Liver (tissue), 9 donors: ENCODE measurements around the gene B3GNT5. TPM values are rescaled to one million over a fixed set of nuclear protein-coding genes. Genes with fewer than 3 reads are reported as not detected.

ENCODE experiments used
- DNase-seq: peaks from one replicate; pipeline ENCODE4 v3.0.0-alpha.2; 2017; ENCODE audit warnings: low spot score
- H3K27ac ChIP-seq, 2 donors: one replicate each; pipeline ENCODE4 v1.7.0; 2013; ENCODE audit warnings: inconsistent platforms in 2 of 2, low read length in 2 of 2, control low read depth in 1 of 2, low read depth in 1 of 2, mild to moderate bottlenecking in 1 of 2
- H3K27me3 ChIP-seq, 4 donors: one replicate each; pipeline versions ENCODE4 v1.6.1 to v1.7.0; 2013; ENCODE audit warnings: low read length in 3 of 4, inconsistent platforms in 1 of 4, mild to moderate bottlenecking in 1 of 4, moderate library complexity in 1 of 4; ENCODE audit not compliant: control insufficient read depth in 4 of 4, insufficient read depth in 4 of 4
- H3K36me3 ChIP-seq, 4 donors: one replicate each; pipeline versions ENCODE4 v1.6.1 to v1.7.0; 2013; ENCODE audit warnings: low read length in 3 of 4, mild to moderate bottlenecking in 3 of 4, low read depth in 1 of 4, moderate library complexity in 1 of 4; ENCODE audit not compliant: control insufficient read depth in 4 of 4, insufficient read depth in 3 of 4
- H3K4me1 ChIP-seq, 4 donors: one replicate each; pipeline versions ENCODE4 v1.6.1 to v1.7.0; 2013; ENCODE audit warnings: low read length in 3 of 4, mild to moderate bottlenecking in 3 of 4, moderate library complexity in 1 of 4; ENCODE audit not compliant: control insufficient read depth in 4 of 4, insufficient read depth in 4 of 4
- H3K4me3 ChIP-seq, 3 donors: one replicate each; pipeline versions ENCODE4 v1.6.1 to v1.7.0; 2013; ENCODE audit warnings: low read length in 3 of 3, control low read depth in 1 of 3, low read depth in 1 of 3, mild to moderate bottlenecking in 1 of 3
- H3K9ac ChIP-seq, 2 donors: one replicate each; pipeline ENCODE4 v1.7.0; 2013; ENCODE audit warnings: low read length in 2 of 2, mild to moderate bottlenecking in 2 of 2, moderate library complexity in 2 of 2, control low read depth in 1 of 2, low read depth in 1 of 2
- H3K9me3 ChIP-seq, 4 donors: one replicate each; pipeline versions ENCODE4 v1.6.1 to v1.7.0; 2013; ENCODE audit warnings: low read length in 3 of 4; ENCODE audit not compliant: control insufficient read depth in 4 of 4
- EGR1 ChIP-seq, 2 donors: IDR thresholded peaks; 2 replicates each; pipeline ENCODE4 v1.6.1; 2016 to 2018; ENCODE audit warnings: antibody characterized with exemption in 2 of 2, low read depth in 2 of 2
- FOXA1 ChIP-seq: IDR thresholded peaks from 2 replicates; pipeline ENCODE4 v1.6.1; 2016; ENCODE audit warnings: antibody characterized with exemption
- FOXA2 ChIP-seq: IDR thresholded peaks from 2 replicates; pipeline ENCODE4 v1.6.1; 2016; ENCODE audit warnings: antibody characterized with exemption
- GABPA ChIP-seq, 2 donors: IDR thresholded peaks in 1 of 2; conservative IDR thresholded peaks in 1 of 2; 2 replicates each; pipeline ENCODE4 v1.6.1; 2016; ENCODE audit warnings: antibody characterized with exemption in 2 of 2, mild to moderate bottlenecking in 1 of 2, moderate library complexity in 1 of 2
- HNF4A ChIP-seq, 2 donors: conservative IDR thresholded peaks; 2 replicates each; pipeline ENCODE4 v1.6.1; 2016; ENCODE audit warnings: antibody characterized with exemption in 2 of 2, mild to moderate bottlenecking in 2 of 2
- HNF4G ChIP-seq: IDR thresholded peaks from 2 replicates; pipeline ENCODE4 v1.6.1; 2016; ENCODE audit warnings: antibody characterized with exemption
- JUND ChIP-seq, 2 donors: IDR thresholded peaks; 2 replicates each; pipeline ENCODE4 v1.6.1; 2016; ENCODE audit warnings: antibody characterized with exemption in 2 of 2
- NR2F2 ChIP-seq: IDR thresholded peaks from 2 replicates; pipeline ENCODE4 v1.6.1; 2016; ENCODE audit warnings: antibody characterized with exemption
- RAD21 ChIP-seq, 2 donors: IDR thresholded peaks; 2 replicates each; pipeline ENCODE4 v1.6.1; 2016; ENCODE audit warnings: antibody characterized with exemption in 2 of 2, mild to moderate bottlenecking in 2 of 2
- RXRA ChIP-seq, 2 donors: IDR thresholded peaks; 2 replicates each; pipeline ENCODE4 v1.6.1; 2017 to 2018; ENCODE audit warnings: antibody characterized with exemption in 2 of 2, mild to moderate bottlenecking in 1 of 2
- SP1 ChIP-seq: IDR thresholded peaks from 2 replicates; pipeline ENCODE4 v1.6.1; 2018; ENCODE audit warnings: antibody characterized with exemption, mild to moderate bottlenecking
- TAF1 ChIP-seq: conservative IDR thresholded peaks from 2 replicates; pipeline ENCODE4 v1.6.1; 2016; ENCODE audit warnings: antibody characterized with exemption, mild to moderate bottlenecking
- whole genome bisulfite sequencing: extraction: QIAGEN DNeasy Blood & Tissue Kit; methylation state at CpG from one replicate; pipeline ENCODE4 v1.1.7; 2013; 5-methylcytosine and 5-hydroxymethylcytosine counted together
- polyA plus RNA-seq, 2 donors: library from polyadenylated mRNA; stranded (reverse) in 1 of 2; unstranded in 1 of 2; fragments of 200-250 nt in 1 of 2; fragments of >200 nt in 1 of 2; fragmentation: Nextera tagmentation in 1 of 2; extraction: Ambion mirVana in 1 of 2; gene quantifications; one replicate each; pipeline versions ENCODE4 v1.2.1 to v1.2.3, GENCODE V29; 2013 to 2015
- total RNA-seq, 2 donors: library from RNA; depleted of rRNA; stranded (reverse); fragments of >200 nt; gene quantifications; one replicate each; pipeline ENCODE4 v1.2.3, GENCODE V29; 2014
- TF ChIP-seq, protein P1 (sequence below): IDR thresholded peaks from 2 replicates; pipeline ENCODE4 v1.6.1; 2016; ENCODE audit warnings: antibody characterized with exemption
- TF ChIP-seq, protein P2 (sequence below): IDR thresholded peaks from 2 replicates; pipeline ENCODE4 v1.6.1; 2016; ENCODE audit warnings: antibody characterized with exemption, mild to moderate bottlenecking
- TF ChIP-seq, protein P3 (sequence below): fragments of 150-350 bp; IDR thresholded peaks from 2 replicates; pipeline ENCODE4 v1.5.1; 2017; ENCODE audit warnings: improper control_type of control experiment, low read depth, low read length; ENCODE audit not compliant: missing input control
- TF ChIP-seq, protein P4 (sequence below): IDR thresholded peaks from 2 replicates; pipeline ENCODE4 v1.6.1; 2016; ENCODE audit warnings: antibody characterized with exemption
- donor health status: healthy.
- donor health status: healthy.
- donor health status: healthy.
- donor health status: healthy.
- donor health status: healthy.

B3GNT5 gene
- total and polyA plus RNA-seq, 4 donors = 0.22 to 1.8 (median 0.53) TPM

DNA sequence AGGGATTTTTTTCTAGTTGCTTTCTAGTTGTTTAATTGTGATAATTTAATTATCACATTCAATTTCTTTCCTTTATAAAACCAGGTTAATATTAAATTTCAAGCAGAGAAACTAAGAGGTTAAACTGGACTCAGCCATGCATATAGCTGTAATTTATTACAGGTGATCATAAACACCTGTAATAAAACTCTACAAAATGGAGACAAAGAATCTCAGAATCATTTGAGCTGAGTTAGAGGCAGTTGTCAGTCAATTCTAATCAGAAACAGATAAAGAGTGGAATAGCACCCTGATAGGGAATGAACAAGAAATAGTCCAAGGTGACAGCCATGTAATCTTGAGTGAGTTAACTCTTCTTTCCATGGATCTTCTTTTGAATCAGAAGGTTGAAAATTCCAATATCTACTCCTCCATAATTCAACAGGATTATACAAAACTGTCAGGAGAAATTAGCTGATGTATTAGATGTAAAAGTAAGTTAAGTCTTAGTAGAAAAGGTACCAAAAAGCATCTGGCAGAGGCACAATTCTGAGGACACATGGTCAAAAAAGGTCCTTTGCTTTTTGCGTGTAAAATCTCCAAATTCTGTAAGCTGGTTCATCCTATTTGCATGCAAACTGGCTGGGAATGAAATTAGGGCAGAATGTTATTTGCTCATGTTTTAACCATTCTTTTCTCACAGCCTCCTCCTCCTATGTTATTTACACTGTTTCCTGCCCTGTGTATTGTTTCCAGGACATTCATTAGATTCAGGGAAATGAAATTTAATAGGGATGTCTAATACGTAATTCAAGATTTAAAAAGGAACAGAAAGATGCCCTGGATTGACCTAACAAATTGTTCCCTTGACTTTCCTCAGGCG, 39.4 kb upstream of the B3GNT5 start:
- Histone ChIP-seq H3K9ac (no peak overlapping the region), H3K4me1 (peaks cover 0 to 12% (median 2%) of the 10 kb centered on the region in 4 donors), H3K27me3 (no peaks in the 10 kb centered on the region), H3K36me3 (no peaks in the 10 kb centered on the region), H3K4me3 (no peak overlapping the region), H3K9me3 (no peaks in the 10 kb centered on the region), H3K27ac (no peak overlapping the region)
- TF ChIP-seq EGR1 (IDR thresholded peaks at IDR 0.05; ENCODE audit: low read depth in 2 of 2) (no peak), HNF4G (no peak), NR2F2 (no peak), GABPA (IDR thresholded peaks at IDR 0.05 in 1 of 2, conservative IDR thresholded peaks at IDR 0.05 in 1 of 2) (no peak), RXRA (IDR thresholded peaks at IDR 0.05) (no peak), TAF1 (no peak), SP1 (no peak), FOXA2 (no peak), JUND (IDR thresholded peaks at IDR 0.05) (no peak), FOXA1 (no peak), RAD21 (IDR thresholded peaks at IDR 0.05) (no peak), HNF4A (conservative IDR thresholded peaks at IDR 0.05) (no peak)
- TF ChIP-seq, protein P1, sequence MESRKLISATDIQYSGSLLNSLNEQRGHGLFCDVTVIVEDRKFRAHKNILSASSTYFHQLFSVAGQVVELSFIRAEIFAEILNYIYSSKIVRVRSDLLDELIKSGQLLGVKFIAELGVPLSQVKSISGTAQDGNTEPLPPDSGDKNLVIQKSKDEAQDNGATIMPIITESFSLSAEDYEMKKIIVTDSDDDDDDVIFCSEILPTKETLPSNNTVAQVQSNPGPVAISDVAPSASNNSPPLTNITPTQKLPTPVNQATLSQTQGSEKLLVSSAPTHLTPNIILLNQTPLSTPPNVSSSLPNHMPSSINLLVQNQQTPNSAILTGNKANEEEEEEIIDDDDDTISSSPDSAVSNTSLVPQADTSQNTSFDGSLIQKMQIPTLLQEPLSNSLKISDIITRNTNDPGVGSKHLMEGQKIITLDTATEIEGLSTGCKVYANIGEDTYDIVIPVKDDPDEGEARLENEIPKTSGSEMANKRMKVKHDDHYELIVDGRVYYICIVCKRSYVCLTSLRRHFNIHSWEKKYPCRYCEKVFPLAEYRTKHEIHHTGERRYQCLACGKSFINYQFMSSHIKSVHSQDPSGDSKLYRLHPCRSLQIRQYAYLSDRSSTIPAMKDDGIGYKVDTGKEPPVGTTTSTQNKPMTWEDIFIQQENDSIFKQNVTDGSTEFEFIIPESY = no peak
- TF ChIP-seq, protein P2, sequence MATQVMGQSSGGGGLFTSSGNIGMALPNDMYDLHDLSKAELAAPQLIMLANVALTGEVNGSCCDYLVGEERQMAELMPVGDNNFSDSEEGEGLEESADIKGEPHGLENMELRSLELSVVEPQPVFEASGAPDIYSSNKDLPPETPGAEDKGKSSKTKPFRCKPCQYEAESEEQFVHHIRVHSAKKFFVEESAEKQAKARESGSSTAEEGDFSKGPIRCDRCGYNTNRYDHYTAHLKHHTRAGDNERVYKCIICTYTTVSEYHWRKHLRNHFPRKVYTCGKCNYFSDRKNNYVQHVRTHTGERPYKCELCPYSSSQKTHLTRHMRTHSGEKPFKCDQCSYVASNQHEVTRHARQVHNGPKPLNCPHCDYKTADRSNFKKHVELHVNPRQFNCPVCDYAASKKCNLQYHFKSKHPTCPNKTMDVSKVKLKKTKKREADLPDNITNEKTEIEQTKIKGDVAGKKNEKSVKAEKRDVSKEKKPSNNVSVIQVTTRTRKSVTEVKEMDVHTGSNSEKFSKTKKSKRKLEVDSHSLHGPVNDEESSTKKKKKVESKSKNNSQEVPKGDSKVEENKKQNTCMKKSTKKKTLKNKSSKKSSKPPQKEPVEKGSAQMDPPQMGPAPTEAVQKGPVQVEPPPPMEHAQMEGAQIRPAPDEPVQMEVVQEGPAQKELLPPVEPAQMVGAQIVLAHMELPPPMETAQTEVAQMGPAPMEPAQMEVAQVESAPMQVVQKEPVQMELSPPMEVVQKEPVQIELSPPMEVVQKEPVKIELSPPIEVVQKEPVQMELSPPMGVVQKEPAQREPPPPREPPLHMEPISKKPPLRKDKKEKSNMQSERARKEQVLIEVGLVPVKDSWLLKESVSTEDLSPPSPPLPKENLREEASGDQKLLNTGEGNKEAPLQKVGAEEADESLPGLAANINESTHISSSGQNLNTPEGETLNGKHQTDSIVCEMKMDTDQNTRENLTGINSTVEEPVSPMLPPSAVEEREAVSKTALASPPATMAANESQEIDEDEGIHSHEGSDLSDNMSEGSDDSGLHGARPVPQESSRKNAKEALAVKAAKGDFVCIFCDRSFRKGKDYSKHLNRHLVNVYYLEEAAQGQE = no peak
- TF ChIP-seq, protein P3, sequence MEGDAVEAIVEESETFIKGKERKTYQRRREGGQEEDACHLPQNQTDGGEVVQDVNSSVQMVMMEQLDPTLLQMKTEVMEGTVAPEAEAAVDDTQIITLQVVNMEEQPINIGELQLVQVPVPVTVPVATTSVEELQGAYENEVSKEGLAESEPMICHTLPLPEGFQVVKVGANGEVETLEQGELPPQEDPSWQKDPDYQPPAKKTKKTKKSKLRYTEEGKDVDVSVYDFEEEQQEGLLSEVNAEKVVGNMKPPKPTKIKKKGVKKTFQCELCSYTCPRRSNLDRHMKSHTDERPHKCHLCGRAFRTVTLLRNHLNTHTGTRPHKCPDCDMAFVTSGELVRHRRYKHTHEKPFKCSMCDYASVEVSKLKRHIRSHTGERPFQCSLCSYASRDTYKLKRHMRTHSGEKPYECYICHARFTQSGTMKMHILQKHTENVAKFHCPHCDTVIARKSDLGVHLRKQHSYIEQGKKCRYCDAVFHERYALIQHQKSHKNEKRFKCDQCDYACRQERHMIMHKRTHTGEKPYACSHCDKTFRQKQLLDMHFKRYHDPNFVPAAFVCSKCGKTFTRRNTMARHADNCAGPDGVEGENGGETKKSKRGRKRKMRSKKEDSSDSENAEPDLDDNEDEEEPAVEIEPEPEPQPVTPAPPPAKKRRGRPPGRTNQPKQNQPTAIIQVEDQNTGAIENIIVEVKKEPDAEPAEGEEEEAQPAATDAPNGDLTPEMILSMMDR = no peak
- TF ChIP-seq, protein P4, sequence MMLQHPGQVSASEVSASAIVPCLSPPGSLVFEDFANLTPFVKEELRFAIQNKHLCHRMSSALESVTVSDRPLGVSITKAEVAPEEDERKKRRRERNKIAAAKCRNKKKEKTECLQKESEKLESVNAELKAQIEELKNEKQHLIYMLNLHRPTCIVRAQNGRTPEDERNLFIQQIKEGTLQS = no peak
- DNase-seq = no peak
- 80% methylated on average over 3 of the region's 3 CpGs for WGBS
